HG02981 (cell line): ENCODE measurements around the gene UBAC1.
"Not testable (repeated sequence)": the region's sequence is repeated elsewhere in the genome, so short reads cannot be mapped to it uniquely, and the experiment has no call there.

Source experiments
- ATAC-seq: cut with Tn5 transposase; IDR thresholded peaks from one replicate; pipeline ENCODE4 v1.9.1; 2021; ENCODE audit warnings: mild to moderate bottlenecking, moderate library complexity; ENCODE audit not compliant: unreplicated experiment

The UBAC1 gene

GRCh38 chr9:135961811-135962695 lies 880 bp upstream of the UBAC1 start:
- ATAC-seq = no peak

GRCh38 chr9:135960411-135961276 lies 529 bp downstream of the UBAC1 start:
- ATAC-seq = peak; percentile 18

GRCh38 chr9:135959814-135960213 lies 1.4 kb downstream of the UBAC1 start:
- ATAC-seq = no peak

GRCh38 chr9:135958485-135958884 lies 2.7 kb downstream of the UBAC1 start:
- ATAC-seq = no peak

GRCh38 chr9:135957431-135957830 lies 3.7 kb downstream of the UBAC1 start:
- no peak for ATAC-seq

GRCh38 chr9:135956802-135957174 lies 4.4 kb downstream of the UBAC1 start:
- no peak for ATAC-seq

- no peak for ATAC-seq
Measured at GRCh38 chr9:135955934-135956801, 5.0 kb downstream of the UBAC1 start.

- ATAC-seq = no peak
Measured at GRCh38 chr9:135952664-135953206, 8.4 kb downstream of the UBAC1 start.

- ATAC-seq = no peak
Measured at GRCh38 chr9:135951889-135952663, 9.1 kb downstream of the UBAC1 start.

GRCh38 chr9:135951310-135951709 lies 9.9 kb downstream of the UBAC1 start:
- ATAC-seq = not testable (repeated sequence)

GRCh38 chr9:135950841-135951240 lies 10.3 kb downstream of the UBAC1 start:
- not testable (repeated sequence) for ATAC-seq

GRCh38 chr9:135950135-135950682 lies 11.0 kb downstream of the UBAC1 start:
- no peak for ATAC-seq

- ATAC-seq = no peak
Measured at GRCh38 chr9:135949501-135950134, 11.6 kb downstream of the UBAC1 start.

GRCh38 chr9:135948968-135949367 lies 12.2 kb downstream of the UBAC1 start:
- no peak for ATAC-seq

- ATAC-seq = no peak
Measured at GRCh38 chr9:135948446-135948845, 12.7 kb downstream of the UBAC1 start.

- ATAC-seq = no peak
Measured at GRCh38 chr9:135947582-135947981, 13.6 kb downstream of the UBAC1 start.

GRCh38 chr9:135947105-135947504 lies 14.1 kb downstream of the UBAC1 start:
- not testable (repeated sequence) for ATAC-seq

GRCh38 chr9:135946392-135946994 lies 14.7 kb downstream of the UBAC1 start:
- no peak for ATAC-seq

- ATAC-seq = no peak
Measured at GRCh38 chr9:135945969-135946368, 15.2 kb downstream of the UBAC1 start.
